ENCODE results near the gene LPA.
"Not testable (repeated sequence)": the region's sequence is repeated elsewhere in the genome, so short reads cannot be mapped to it uniquely, and the experiment has no call there.

- not testable (repeated sequence) for TF ChIP-seq TARDBP (IDR thresholded peaks at IDR 0.05); FOXA1 (IDR thresholded peaks at IDR 0.05); FOXM1 (IDR thresholded peaks at IDR 0.05; ENCODE audit: borderline replicate concordance); HDGF (IDR thresholded peaks at IDR 0.05; ENCODE audit: borderline replicate concordance); L3MBTL2 (conservative IDR thresholded peaks at IDR 0.05); BHLHE40 (IDR thresholded peaks at IDR 0.05; ENCODE audit: borderline replicate concordance); SP1 (IDR thresholded peaks at IDR 0.05); PKNOX1 (IDR thresholded peaks at IDR 0.05); SUZ12 (IDR thresholded peaks at IDR 0.05); LEF1 (IDR thresholded peaks at IDR 0.05; ENCODE audit: borderline replicate concordance); FOXK2 (IDR thresholded peaks at IDR 0.05); ZNF384 (IDR thresholded peaks at IDR 0.05); NFRKB (IDR thresholded peaks at IDR 0.05); ELF4 (IDR thresholded peaks at IDR 0.05)
Observed at GRCh38 chr6:160571201-160571600, 92.9 kb downstream of the LPA start.
